Dedifferentiated amniotic fluid mesenchymal stem cell (primary cell): ENCODE data around the gene SPECC1.
A peak's percentile ranks its signal among the peaks of the same experiment; 100 is the strongest.
"Not testable (repeated sequence)": the region's sequence is repeated elsewhere in the genome, so short reads cannot be mapped to it uniquely, and the experiment has no call there.

Source experiments
- DNase-seq: peaks from one replicate; pipeline ENCODE4 v3.0.0-alpha.2; 2016; ENCODE audit errors: extremely low spot score

Gene SPECC1

GRCh38 chr17:20310481-20310880 lies 301.3 kb downstream of the SPECC1 start:
- no peak for DNase-seq

- DNase-seq: no peak
Measured at GRCh38 chr17:20313306-20313705, 304.1 kb downstream of the SPECC1 start.

GRCh38 chr17:20313891-20314290 lies 304.7 kb downstream of the SPECC1 start:
- DNase-seq: no peak

GRCh38 chr17:20314834-20315233 lies 305.7 kb downstream of the SPECC1 start:
- DNase-seq: no peak

GRCh38 chr17:20315311-20315710 lies 306.2 kb downstream of the SPECC1 start:
- DNase-seq: no peak

GRCh38 chr17:20315821-20316220 lies 306.7 kb downstream of the SPECC1 start:
- no peak for DNase-seq

GRCh38 chr17:20320535-20321229 lies 311.5 kb downstream of the SPECC1 start:
- peak; percentile 44 for DNase-seq

GRCh38 chr17:20321357-20321756 lies 312.2 kb downstream of the SPECC1 start:
- DNase-seq: not testable (repeated sequence)

GRCh38 chr17:20327739-20328138 lies 318.6 kb downstream of the SPECC1 start:
- not testable (repeated sequence) for DNase-seq

- DNase-seq: not testable (repeated sequence)
Measured at GRCh38 chr17:20351405-20351804, 342.2 kb downstream of the SPECC1 start.

GRCh38 chr17:20352567-20352966 lies 343.4 kb downstream of the SPECC1 start:
- not testable (repeated sequence) for DNase-seq

- not testable (repeated sequence) for DNase-seq
Measured at GRCh38 chr17:20363846-20364245, 354.7 kb downstream of the SPECC1 start.
